GM21515 (cell line): ENCODE results near the gene SOSTDC1.

ENCODE experiments used
- ATAC-seq: cut with Tn5 transposase; IDR thresholded peaks from one replicate; pipeline ENCODE4 v1.9.1; 2021; ENCODE audit not compliant: unreplicated experiment

The SOSTDC1 gene

DNA sequence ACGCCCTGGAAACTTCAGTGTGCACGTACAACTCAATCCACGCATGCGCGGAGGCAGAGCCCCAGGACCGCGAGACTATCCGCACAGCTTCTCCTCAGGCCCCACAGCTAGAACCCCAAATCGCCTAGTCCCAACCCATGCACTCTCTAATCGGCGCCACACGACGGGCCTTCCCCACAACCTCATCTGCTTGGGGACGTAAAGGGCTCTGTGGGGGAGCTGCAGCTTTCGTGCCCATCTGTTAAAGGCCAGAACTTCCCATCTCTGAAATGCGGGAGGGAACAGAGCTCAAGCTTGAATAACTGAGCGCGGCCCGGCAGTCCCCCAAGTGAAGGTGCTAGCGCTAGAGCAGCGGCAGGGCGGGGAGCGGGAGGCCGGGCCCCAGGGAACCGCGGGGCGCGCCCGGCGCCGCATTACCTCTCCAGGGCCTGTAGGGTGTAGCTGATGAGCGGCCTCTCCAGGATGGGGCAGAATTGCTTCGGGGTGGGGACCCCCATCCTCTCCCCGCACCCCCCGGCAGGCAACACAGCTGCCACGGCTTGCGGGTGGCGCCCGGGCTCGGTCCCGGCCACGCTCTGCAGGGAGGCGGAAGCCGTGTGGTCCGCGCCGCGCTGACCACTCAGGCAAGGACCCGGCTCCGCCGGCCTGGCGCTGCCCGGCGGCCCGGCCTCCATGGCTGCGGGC, 44.7 kb downstream of the SOSTDC1 start:
- ATAC-seq: peak; percentile 84

DNA sequence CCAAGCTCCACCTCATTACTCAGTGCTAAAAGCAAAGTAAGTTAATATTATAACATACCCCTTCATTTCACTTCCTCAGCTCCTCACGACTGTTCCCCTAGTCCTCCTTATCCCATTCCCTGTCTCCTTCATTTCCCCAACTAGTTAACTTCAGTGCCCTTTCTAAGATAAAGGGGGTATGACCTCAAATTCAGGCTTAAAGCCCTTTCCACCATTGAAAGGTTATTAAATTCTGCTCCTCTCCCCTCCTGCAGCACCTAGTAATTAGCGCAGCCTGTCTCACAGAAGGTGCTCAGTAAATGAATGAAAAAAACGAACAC, 45.2 kb downstream of the SOSTDC1 start:
- no peak for ATAC-seq

DNA sequence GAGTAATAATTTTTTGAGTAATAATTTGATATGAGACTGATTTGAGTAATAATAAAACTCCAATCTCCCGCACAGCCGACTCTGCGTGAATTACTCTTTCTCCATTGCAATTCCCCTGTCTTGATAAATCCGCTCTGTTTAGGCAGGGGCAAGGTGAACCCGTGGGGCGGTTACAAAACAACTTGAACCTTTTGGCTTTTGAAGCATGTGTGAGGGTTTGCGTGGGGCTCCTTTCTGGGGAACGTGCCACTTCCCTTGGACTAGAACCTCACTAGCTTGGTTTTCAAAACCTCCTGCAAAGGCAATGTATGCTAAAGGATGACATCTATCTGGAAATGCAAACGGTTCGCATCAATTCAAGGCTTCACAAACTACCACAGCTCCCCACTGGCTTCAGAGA, 45.7 kb downstream of the SOSTDC1 start:
- ATAC-seq: no peak

DNA sequence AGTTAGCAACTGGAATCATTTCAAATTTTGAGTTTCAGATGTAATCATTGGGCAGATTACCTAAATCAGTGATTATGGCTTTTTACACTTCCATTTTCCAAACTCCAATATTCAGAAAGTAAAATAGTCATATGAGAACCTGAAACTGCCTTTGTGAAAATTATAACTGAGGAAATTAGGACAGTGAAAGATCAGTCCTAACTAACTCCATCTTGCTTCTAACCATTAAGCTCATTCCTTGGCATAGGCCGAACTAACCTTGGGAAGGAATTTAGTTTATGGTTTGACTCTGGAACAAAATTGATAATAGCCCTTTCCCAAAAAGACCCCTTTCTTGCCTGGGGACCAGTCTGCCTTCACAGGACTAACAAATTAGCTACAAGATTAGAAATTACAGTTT, 46.4 kb downstream of the SOSTDC1 start:
- no peak for ATAC-seq

DNA sequence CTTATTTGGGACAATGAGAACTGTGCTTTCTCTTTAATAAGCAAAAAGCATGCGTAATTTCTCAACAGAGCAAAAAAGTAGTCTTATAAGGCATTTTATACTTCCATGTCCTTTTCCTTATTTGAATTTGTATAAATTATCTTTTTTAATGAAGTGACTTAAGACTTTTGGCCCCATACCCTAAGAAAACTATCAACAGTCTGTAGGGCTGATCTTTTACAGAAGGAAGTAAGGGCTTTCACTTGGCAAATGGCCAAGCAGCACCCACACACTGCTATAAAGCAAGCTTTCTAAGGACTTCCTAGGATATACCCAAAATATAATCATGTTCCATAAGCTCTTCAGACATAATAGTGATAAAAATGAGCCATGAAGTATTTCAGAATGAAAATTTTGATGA, 47.6 kb downstream of the SOSTDC1 start:
- no peak for ATAC-seq

DNA sequence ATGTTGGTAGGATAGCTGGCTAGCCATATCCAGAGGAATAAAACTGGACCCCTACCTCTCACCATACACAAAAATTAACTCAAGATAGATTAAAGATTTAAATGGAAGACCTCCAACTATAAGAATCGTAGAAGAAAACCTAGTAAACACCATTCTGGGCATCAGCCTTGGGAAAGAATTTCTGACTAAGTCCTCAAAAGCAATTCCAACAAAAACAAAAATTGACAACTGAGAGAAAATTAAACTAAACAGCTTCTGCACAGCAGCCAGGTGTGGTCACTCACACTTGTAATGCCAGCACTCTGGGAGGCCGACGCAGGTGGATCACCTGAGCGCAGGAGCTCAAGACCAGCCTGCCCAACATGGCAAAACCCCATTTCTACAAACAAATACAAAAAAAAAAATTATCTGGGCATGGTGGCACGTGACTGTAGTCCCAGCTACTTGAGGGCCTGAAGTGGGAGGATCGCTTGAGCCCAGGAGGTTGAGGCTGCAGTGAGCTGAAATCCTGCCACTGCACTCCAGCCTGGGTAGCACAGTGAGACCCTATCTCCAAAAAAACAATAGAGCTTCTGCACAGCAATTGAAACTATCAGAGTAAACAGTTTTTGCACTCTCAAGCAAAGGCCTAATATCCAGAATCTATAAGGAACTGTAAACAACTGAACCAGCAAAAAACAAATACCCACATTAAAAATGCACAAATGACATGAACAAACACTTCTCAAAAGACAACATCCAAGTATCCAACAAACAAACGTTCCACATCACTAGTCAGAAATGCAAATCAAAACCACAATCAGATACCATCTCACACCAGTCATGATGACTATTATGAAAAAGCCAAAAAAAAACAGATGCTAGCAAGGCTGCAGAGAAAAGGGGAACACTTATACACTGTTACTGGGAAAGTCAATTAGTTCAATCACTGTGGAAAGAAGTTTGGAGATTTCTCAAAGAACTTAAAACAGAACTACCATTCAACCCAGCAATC, 49.0 kb downstream of the SOSTDC1 start:
- ATAC-seq: no peak

DNA sequence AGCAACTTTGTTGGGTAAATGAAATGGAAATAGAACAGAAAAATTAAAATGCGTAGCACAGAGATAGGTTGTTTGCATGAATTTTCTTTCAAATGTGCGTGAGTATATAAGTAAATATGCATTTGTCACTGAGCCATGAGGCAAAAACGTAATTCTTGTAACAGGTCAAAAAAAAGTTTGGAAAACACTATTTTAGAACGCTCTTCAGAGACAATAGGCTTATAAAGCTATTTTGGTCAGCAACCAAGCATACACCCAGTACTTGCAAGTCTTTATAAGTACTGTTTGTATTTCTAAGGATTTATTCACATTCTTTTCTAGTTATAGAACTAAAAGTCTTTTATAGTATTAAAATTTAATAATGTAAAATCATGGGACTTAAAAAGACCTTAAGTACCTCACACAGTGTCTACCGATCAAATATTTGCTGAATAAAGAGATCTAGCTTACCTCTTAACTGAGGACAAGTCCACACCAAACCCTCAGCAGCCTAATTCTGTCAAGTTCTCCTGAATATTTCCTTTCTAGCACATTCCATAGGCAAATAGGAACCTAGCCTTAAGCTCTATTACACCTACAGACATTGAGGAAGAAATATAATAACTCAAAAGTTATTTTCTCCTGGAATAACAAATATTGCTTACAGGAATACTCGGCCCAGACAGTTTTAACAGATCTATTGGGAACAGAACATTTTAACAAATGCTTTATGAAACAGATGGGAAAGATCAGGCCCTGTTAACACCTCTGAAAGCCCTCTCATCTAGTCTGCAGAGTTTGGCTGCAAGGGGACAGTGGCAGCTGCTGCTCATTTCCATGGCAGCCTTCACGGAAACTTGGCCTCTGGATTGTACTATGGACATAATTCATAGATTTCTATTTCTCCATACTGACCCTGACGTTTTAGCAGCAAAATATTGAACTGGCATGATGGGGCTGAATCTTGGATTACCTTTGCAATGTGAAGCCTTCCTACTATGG, 53.0 kb downstream of the SOSTDC1 start:
- ATAC-seq: no peak
